B cell (primary cell): Measurements from ENCODE around the gene PLEKHS1.

Experiments used
- EZH2 ChIP-seq: IDR thresholded peaks from 2 replicates; pipeline ENCODE4 v1.6.1; 2012; ENCODE audit warnings: borderline replicate concordance, low read depth, mild to moderate bottlenecking, moderate library complexity, low read length; ENCODE audit not compliant: insufficient read depth, poor library complexity, severe bottlenecking
- TF ChIP-seq, protein P1 (sequence below): fragments of 200-600 bp; IDR thresholded peaks from one replicate; pipeline ENCODE4 v1.8.0; 2022; ENCODE audit warnings: antibody characterized with exemption, mild to moderate bottlenecking

DNA sequence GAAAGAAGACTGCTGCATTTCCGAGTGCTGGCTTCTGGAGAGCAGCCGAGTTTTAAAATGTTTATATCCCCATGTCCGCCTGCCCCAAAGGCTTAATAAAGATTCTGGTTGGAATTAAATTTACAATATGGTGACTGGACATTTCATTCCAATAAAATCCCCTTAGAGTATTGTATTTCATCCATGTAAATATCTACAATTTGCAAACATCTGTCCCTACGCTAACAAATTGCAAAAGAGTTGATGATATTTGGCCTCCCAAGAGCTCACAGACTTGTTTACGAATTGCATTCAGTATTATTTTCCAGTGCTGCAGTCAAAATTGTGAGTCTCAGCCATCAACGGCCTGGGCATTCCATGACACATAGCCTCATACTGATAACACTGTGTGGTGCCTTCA, 50.1 kb downstream of the PLEKHS1 start:
- TF ChIP-seq, protein P1, sequence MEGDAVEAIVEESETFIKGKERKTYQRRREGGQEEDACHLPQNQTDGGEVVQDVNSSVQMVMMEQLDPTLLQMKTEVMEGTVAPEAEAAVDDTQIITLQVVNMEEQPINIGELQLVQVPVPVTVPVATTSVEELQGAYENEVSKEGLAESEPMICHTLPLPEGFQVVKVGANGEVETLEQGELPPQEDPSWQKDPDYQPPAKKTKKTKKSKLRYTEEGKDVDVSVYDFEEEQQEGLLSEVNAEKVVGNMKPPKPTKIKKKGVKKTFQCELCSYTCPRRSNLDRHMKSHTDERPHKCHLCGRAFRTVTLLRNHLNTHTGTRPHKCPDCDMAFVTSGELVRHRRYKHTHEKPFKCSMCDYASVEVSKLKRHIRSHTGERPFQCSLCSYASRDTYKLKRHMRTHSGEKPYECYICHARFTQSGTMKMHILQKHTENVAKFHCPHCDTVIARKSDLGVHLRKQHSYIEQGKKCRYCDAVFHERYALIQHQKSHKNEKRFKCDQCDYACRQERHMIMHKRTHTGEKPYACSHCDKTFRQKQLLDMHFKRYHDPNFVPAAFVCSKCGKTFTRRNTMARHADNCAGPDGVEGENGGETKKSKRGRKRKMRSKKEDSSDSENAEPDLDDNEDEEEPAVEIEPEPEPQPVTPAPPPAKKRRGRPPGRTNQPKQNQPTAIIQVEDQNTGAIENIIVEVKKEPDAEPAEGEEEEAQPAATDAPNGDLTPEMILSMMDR: no peak
- no peak for TF ChIP-seq EZH2
